K562 (cell line): ENCODE results near the gene EIF4E. TPM values are rescaled to one million over a fixed set of nuclear protein-coding genes. Genes with fewer than 3 reads are reported as not detected.

Experiments
- ILK ChIP-seq: fragments of 450-650 bp; IDR thresholded peaks from 2 replicates; pipeline ENCODE4 v1.6.1; 2016; ENCODE audit warnings: missing genetic modification characterization, low read depth, mild to moderate bottlenecking, missing compliant biosample characterization, moderate library complexity, borderline replicate concordance
- NFIC ChIP-seq: fragments of 450-650 bp; IDR thresholded peaks from 2 replicates; pipeline ENCODE4 v1.6.1; 2017; ENCODE audit warnings: mild to moderate bottlenecking, inconsistent platforms
- RCOR1 ChIP-seq, 2 experiments: IDR thresholded peaks; 2 replicates each; pipeline ENCODE4 v1.6.1; 2012; ENCODE audit warnings: low read depth in 2 of 2, low read length in 2 of 2, borderline replicate concordance in 1 of 2, improper control_type of control experiment in 1 of 2
- TOE1 ChIP-seq, 2 experiments: fragments of 450-650 bp in 1 of 2; sonication (generic) in 1 of 2; formaldehyde crosslinking in 1 of 2; IDR thresholded peaks; 2 replicates each; pipeline versions ENCODE4 v1.7.1 to v1.8.0; 2016 to 2022; ENCODE audit warnings: borderline replicate concordance in 2 of 2, mild to moderate bottlenecking in 2 of 2, antibody characterized with exemption in 1 of 2, inconsistent platforms in 1 of 2, low read depth in 1 of 2, missing genetic modification reagents in 1 of 2, moderate library complexity in 1 of 2
- ZNF354B ChIP-seq: fragments of 250-450 bp; sonication (Bioruptor Pico); IDR thresholded peaks from 2 replicates; pipeline ENCODE4 v1.4.0; 2020
- polyA plus RNA-seq, 8 experiments: library from polyadenylated mRNA; depleted of rRNA in 4 of 8; stranded (reverse) in 5 of 8; unstranded in 3 of 8; fragments of >200 nt; fragmentation: Nextera tagmentation in 2 of 8; fragmentation: Illumina TruSeq in 1 of 8; extraction: Ambion mirVana in 2 of 8; extraction: Trizol in 1 of 8; gene quantifications; 2 replicates each; pipeline versions ENCODE4 v1.2.1 to v1.2.3, GENCODE V29; 2011 to 2014; ENCODE audit warnings: inconsistent platforms in 1 of 8, missing spikeins in 1 of 8
- total RNA-seq, 7 experiments: library from RNA; depleted of rRNA in 6 of 7; stranded (reverse); fragments of >200 nt in 6 of 7; fragmentation: Illumina TruSeq in 2 of 7; extraction: Trizol in 2 of 7; gene quantifications; 2 replicates each; pipeline versions ENCODE4 v1.2.1 to v1.2.3, GENCODE V29; 2011 to 2021; ENCODE audit warnings: low replicate concordance in 1 of 7
- TF ChIP-seq, protein P1 (sequence below): fragments of 150-350 bp; IDR thresholded peaks from 2 replicates; pipeline ENCODE4 v1.6.1; 2014; ENCODE audit warnings: low read depth, mild to moderate bottlenecking, low read length, borderline replicate concordance
- TF ChIP-seq, protein P2 (sequence below): fragments of 450-650 bp; formaldehyde crosslinking; IDR thresholded peaks from 2 replicates; pipeline ENCODE4 v1.4.0; 2022; ENCODE audit warnings: missing genetic modification characterization
- TF ChIP-seq, protein P3 (sequence below): fragments of 450-650 bp; IDR thresholded peaks from 2 replicates; pipeline ENCODE4 v1.6.1; 2018; ENCODE audit not compliant: partially characterized antibody
- TF ChIP-seq, protein P4 (sequence below): fragments of 450-650 bp; IDR thresholded peaks from 2 replicates; pipeline ENCODE4 v1.6.1; 2017; ENCODE audit warnings: antibody characterized with exemption
- TF ChIP-seq, protein P5 (sequence below): sonication (generic); formaldehyde crosslinking; IDR thresholded peaks from 2 replicates; pipeline ENCODE4 v1.8.1; 2023; ENCODE audit warnings: mild to moderate bottlenecking, missing genetic modification reagents

The EIF4E gene
- total and polyA plus RNA-seq, 9 of the 15 experiments (the other 6 are each of a cell fraction or from before 2014, with no cell fraction given), result 164 to 489 (median 179) TPM

DNA sequence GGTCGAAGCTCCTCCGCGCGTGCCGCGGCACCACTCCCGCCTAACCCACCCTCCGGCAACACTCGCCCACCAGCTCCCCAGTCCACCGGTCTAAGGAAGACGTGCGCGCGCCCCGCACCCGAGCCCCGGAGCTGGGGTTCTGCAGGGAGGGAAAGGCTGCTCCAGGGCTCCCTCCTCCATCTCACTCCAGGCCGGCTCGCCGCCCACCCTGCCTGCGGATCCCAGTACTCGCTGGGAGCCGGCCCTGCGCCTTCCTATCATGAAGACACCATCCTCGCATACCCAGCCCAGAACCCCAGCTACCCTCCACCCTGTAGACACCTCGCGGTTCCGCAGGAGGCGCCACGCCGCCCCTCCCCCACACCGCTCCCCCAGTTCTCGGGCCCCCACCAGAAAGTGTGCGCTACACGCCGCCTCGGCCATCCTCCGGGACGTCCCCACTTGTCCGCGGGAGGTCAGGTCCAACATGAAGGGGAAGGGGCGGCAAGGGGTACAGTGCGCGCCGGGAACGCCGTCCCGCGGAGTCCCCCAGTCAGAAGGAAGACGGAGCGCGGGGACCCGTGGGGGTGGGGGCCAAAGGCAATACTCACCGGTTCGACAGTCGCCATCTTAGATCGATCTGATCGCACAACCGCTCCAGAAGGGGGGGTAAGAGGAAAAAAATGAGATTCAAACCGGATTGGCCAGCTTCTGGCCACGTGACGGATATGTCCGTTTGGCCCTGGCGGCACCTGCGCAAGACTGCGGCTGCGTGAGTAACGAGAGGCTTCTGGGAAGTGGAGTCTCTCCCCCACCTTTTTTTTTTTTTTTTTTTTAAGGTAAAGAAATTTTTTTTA is at the start of gene EIF4E (continued):
- TF ChIP-seq, protein P1, sequence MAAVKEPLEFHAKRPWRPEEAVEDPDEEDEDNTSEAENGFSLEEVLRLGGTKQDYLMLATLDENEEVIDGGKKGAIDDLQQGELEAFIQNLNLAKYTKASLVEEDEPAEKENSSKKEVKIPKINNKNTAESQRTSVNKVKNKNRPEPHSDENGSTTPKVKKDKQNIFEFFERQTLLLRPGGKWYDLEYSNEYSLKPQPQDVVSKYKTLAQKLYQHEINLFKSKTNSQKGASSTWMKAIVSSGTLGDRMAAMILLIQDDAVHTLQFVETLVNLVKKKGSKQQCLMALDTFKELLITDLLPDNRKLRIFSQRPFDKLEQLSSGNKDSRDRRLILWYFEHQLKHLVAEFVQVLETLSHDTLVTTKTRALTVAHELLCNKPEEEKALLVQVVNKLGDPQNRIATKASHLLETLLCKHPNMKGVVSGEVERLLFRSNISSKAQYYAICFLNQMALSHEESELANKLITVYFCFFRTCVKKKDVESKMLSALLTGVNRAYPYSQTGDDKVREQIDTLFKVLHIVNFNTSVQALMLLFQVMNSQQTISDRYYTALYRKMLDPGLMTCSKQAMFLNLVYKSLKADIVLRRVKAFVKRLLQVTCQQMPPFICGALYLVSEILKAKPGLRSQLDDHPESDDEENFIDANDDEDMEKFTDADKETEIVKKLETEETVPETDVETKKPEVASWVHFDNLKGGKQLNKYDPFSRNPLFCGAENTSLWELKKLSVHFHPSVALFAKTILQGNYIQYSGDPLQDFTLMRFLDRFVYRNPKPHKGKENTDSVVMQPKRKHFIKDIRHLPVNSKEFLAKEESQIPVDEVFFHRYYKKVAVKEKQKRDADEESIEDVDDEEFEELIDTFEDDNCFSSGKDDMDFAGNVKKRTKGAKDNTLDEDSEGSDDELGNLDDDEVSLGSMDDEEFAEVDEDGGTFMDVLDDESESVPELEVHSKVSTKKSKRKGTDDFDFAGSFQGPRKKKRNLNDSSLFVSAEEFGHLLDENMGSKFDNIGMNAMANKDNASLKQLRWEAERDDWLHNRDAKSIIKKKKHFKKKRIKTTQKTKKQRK, result no peak
- TF ChIP-seq, protein P2, sequence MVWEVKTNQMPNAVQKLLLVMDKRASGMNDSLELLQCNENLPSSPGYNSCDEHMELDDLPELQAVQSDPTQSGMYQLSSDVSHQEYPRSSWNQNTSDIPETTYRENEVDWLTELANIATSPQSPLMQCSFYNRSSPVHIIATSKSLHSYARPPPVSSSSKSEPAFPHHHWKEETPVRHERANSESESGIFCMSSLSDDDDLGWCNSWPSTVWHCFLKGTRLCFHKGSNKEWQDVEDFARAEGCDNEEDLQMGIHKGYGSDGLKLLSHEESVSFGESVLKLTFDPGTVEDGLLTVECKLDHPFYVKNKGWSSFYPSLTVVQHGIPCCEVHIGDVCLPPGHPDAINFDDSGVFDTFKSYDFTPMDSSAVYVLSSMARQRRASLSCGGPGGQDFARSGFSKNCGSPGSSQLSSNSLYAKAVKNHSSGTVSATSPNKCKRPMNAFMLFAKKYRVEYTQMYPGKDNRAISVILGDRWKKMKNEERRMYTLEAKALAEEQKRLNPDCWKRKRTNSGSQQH (CRISPR knock-in tag), result peak; percentile 85
- TF ChIP-seq, protein P3, sequence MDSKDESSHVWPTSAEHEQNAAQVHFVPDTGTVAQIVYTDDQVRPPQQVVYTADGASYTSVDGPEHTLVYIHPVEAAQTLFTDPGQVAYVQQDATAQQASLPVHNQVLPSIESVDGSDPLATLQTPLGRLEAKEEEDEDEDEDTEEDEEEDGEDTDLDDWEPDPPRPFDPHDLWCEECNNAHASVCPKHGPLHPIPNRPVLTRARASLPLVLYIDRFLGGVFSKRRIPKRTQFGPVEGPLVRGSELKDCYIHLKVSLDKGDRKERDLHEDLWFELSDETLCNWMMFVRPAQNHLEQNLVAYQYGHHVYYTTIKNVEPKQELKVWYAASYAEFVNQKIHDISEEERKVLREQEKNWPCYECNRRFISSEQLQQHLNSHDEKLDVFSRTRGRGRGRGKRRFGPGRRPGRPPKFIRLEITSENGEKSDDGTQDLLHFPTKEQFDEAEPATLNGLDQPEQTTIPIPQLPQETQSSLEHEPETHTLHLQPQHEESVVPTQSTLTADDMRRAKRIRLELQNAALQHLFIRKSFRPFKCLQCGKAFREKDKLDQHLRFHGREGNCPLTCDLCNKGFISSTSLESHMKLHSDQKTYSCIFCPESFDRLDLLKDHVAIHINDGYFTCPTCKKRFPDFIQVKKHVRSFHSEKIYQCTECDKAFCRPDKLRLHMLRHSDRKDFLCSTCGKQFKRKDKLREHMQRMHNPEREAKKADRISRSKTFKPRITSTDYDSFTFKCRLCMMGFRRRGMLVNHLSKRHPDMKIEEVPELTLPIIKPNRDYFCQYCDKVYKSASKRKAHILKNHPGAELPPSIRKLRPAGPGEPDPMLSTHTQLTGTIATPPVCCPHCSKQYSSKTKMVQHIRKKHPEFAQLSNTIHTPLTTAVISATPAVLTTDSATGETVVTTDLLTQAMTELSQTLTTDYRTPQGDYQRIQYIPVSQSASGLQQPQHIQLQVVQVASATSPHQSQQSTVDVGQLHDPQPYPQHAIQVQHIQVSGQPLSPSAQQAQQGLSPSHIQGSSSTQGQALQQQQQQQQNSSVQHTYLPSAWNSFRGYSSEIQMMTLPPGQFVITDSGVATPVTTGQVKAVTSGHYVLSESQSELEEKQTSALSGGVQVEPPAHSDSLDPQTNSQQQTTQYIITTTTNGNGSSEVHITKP, result no peak
- no peak; the same call in 1 of the 2 replicates for TF ChIP-seq NFIC
- TF ChIP-seq, protein P4, sequence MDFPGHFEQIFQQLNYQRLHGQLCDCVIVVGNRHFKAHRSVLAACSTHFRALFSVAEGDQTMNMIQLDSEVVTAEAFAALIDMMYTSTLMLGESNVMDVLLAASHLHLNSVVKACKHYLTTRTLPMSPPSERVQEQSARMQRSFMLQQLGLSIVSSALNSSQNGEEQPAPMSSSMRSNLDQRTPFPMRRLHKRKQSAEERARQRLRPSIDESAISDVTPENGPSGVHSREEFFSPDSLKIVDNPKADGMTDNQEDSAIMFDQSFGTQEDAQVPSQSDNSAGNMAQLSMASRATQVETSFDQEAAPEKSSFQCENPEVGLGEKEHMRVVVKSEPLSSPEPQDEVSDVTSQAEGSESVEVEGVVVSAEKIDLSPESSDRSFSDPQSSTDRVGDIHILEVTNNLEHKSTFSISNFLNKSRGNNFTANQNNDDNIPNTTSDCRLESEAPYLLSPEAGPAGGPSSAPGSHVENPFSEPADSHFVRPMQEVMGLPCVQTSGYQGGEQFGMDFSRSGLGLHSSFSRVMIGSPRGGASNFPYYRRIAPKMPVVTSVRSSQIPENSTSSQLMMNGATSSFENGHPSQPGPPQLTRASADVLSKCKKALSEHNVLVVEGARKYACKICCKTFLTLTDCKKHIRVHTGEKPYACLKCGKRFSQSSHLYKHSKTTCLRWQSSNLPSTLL, result no peak
- TF ChIP-seq ILK (tag), result no peak
- TF ChIP-seq RCOR1 (IDR thresholded peaks at IDR 0.05; ENCODE audit: borderline replicate concordance in 1 of 2, low read depth in 2 of 2, low read length in 2 of 2), result no peak
- peak; percentile 91 for TF ChIP-seq TOE1 (IDR thresholded peaks at IDR 0.05; ENCODE audit: borderline replicate concordance)
- TF ChIP-seq TOE1 (CRISPR knock-in tag; IDR thresholded peaks at IDR 0.05; ENCODE audit: borderline replicate concordance, low read depth), result no peak
- TF ChIP-seq, protein P5, sequence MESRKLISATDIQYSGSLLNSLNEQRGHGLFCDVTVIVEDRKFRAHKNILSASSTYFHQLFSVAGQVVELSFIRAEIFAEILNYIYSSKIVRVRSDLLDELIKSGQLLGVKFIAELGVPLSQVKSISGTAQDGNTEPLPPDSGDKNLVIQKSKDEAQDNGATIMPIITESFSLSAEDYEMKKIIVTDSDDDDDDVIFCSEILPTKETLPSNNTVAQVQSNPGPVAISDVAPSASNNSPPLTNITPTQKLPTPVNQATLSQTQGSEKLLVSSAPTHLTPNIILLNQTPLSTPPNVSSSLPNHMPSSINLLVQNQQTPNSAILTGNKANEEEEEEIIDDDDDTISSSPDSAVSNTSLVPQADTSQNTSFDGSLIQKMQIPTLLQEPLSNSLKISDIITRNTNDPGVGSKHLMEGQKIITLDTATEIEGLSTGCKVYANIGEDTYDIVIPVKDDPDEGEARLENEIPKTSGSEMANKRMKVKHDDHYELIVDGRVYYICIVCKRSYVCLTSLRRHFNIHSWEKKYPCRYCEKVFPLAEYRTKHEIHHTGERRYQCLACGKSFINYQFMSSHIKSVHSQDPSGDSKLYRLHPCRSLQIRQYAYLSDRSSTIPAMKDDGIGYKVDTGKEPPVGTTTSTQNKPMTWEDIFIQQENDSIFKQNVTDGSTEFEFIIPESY, result 0 out of 2 replicates have a peak, but pooled peaks have one; percentile 14
- no peak for TF ChIP-seq ZNF354B (CRISPR knock-in tag)
